ENCODE results near the gene FZR1. TPM values are rescaled to one million over a fixed set of nuclear protein-coding genes. Genes with fewer than 3 reads are reported as not detected.

FZR1 gene
- total RNA-seq, 1 donor = 30.2 TPM

- no peak overlapping the region for H3K4me3 ChIP-seq (ENCODE audit: low read depth, low read length)
- no peak for DNase-seq (ENCODE audit: low read depth)
- no peak for TF ChIP-seq CTCF (IDR thresholded peaks at IDR 0.05; ENCODE audit: insufficient read depth, low read length)
These were observed 37.3 kb downstream of the FZR1 start for GRCh38 chr19:3543150-3544057.

- DNase-seq (ENCODE audit: low read depth) = no peak
- no peak overlapping the region for H3K4me3 ChIP-seq (ENCODE audit: low read depth, low read length)
- TF ChIP-seq CTCF (IDR thresholded peaks at IDR 0.05; ENCODE audit: insufficient read depth, low read length) = no peak
These were observed 37.9 kb downstream of the FZR1 start for GRCh38 chr19:3544058-3544376.

GRCh38 chr19:3544742-3545668 is 38.9 kb downstream of the FZR1 start:
- peak; percentile 49 for DNase-seq (ENCODE audit: low read depth)
- H3K4me3 ChIP-seq (ENCODE audit: low read depth, low read length) = no peak overlapping the region
- peak; percentile 97 for TF ChIP-seq CTCF (IDR thresholded peaks at IDR 0.05; ENCODE audit: insufficient read depth, low read length)

- no peak for TF ChIP-seq CTCF (IDR thresholded peaks at IDR 0.05; ENCODE audit: insufficient read depth, low read length)
- DNase-seq (ENCODE audit: low read depth) = no peak
- H3K4me3 ChIP-seq (ENCODE audit: low read depth, low read length) = no peak overlapping the region
These were observed 39.5 kb downstream of the FZR1 start for GRCh38 chr19:3545669-3546034.

- no peak for DNase-seq (ENCODE audit: low read depth)
- no peak for TF ChIP-seq CTCF (IDR thresholded peaks at IDR 0.05; ENCODE audit: insufficient read depth, low read length)
- no peak overlapping the region for H3K4me3 ChIP-seq (ENCODE audit: low read depth, low read length)
These were observed 40.0 kb downstream of the FZR1 start for GRCh38 chr19:3546119-3546518.

- no peak overlapping the region for H3K4me3 ChIP-seq (ENCODE audit: low read depth, low read length)
- TF ChIP-seq CTCF (IDR thresholded peaks at IDR 0.05; ENCODE audit: insufficient read depth, low read length) = peak; percentile 72
- DNase-seq (ENCODE audit: low read depth) = no peak
These were observed 41.2 kb downstream of the FZR1 start for GRCh38 chr19:3547301-3547731.
